H1 (cell line): ENCODE data around the gene MYF5. TPM values are rescaled to one million over a fixed set of nuclear protein-coding genes. Genes with fewer than 3 reads are reported as not detected.

Experiments
- ASH2L ChIP-seq: fragments of 200-600, 300-600 bp; sonication (generic); IDR thresholded peaks from one replicate; pipeline ENCODE4 v1.7.1; 2017; ENCODE audit warnings: low read length
- BRCA1 ChIP-seq: IDR thresholded peaks from 2 replicates; pipeline ENCODE4 v1.6.1; 2012; ENCODE audit warnings: low read depth, low read length, improper control_type of control experiment
- CBX8 ChIP-seq: fragments of 300-800, 300-1000 bp; sonication (generic); IDR thresholded peaks from 2 replicates; pipeline ENCODE4 v1.7.1; 2016; ENCODE audit warnings: low read depth, low read length, borderline replicate concordance
- HDAC6 ChIP-seq: IDR thresholded peaks from one replicate; pipeline ENCODE4 v1.7.1; 2012; ENCODE audit warnings: low read depth, mild to moderate bottlenecking, inconsistent platforms, low read length, moderate library complexity
- JUN ChIP-seq: IDR thresholded peaks from 2 replicates; pipeline ENCODE4 v1.6.1; 2011; ENCODE audit warnings: low read depth, mild to moderate bottlenecking, improper control_type of control experiment, low read length
- MAFK ChIP-seq: IDR thresholded peaks from 2 replicates; pipeline ENCODE4 v1.6.1; 2012; ENCODE audit warnings: low read depth, mild to moderate bottlenecking, improper control_type of control experiment, low read length
- RAD21 ChIP-seq, 2 experiments: IDR thresholded peaks in 1 of 2; conservative IDR thresholded peaks in 1 of 2; 2 replicates each; pipeline ENCODE4 v1.6.1; 2011; ENCODE audit warnings: low read depth in 2 of 2, low read length in 2 of 2, improper control_type of control experiment in 1 of 2, inconsistent platforms in 1 of 2, mild to moderate bottlenecking in 1 of 2, moderate library complexity in 1 of 2
- SP4 ChIP-seq: IDR thresholded peaks from 2 replicates; pipeline ENCODE4 v1.6.1; 2012; ENCODE audit warnings: low read length, inconsistent platforms
- ZNF274 ChIP-seq: IDR thresholded peaks from 2 replicates; pipeline ENCODE4 v1.7.0; 2012; ENCODE audit warnings: low read length, borderline replicate concordance; ENCODE audit errors: extremely low read depth
- polyA plus RNA-seq, 7 experiments: library from polyadenylated mRNA; depleted of rRNA in 3 of 7; stranded (reverse) in 5 of 7; unstranded in 2 of 7; fragments of >200 nt in 5 of 7; fragments of 200-250 nt in 2 of 7; gene quantifications; 1 replicate in 5 of 7; 2 replicates in 1 of 7; 4 replicates in 1 of 7; pipeline versions ENCODE4 v1.2.1 to v1.2.3, GENCODE V29; 2011 to 2013; ENCODE audit warnings: missing spikeins in 2 of 7, mixed read lengths in 2 of 7
- total RNA-seq: library from RNA; stranded (reverse); fragmentation: NEBNext Ultra II Directional; extraction: Animal tissue kit (Norgen Biotek cat#: 25700); gene quantifications from 2 replicates; pipeline ENCODE4 v1.2.1, GENCODE V29; 2021
- TF ChIP-seq, protein P1 (sequence below): fragments of 300-600 bp; sonication (generic); IDR thresholded peaks from 2 replicates; pipeline ENCODE4 v1.7.1; 2012; ENCODE audit warnings: low read length, moderate library complexity, mild to moderate bottlenecking, inconsistent platforms; ENCODE audit not compliant: insufficient replicate concordance

MYF5 gene
- total and polyA plus RNA-seq, 2 of the 8 experiments (the other 6 are each of a cell fraction or from before 2014, with no cell fraction given) = 0.09 TPM; not detected in 1

DNA sequence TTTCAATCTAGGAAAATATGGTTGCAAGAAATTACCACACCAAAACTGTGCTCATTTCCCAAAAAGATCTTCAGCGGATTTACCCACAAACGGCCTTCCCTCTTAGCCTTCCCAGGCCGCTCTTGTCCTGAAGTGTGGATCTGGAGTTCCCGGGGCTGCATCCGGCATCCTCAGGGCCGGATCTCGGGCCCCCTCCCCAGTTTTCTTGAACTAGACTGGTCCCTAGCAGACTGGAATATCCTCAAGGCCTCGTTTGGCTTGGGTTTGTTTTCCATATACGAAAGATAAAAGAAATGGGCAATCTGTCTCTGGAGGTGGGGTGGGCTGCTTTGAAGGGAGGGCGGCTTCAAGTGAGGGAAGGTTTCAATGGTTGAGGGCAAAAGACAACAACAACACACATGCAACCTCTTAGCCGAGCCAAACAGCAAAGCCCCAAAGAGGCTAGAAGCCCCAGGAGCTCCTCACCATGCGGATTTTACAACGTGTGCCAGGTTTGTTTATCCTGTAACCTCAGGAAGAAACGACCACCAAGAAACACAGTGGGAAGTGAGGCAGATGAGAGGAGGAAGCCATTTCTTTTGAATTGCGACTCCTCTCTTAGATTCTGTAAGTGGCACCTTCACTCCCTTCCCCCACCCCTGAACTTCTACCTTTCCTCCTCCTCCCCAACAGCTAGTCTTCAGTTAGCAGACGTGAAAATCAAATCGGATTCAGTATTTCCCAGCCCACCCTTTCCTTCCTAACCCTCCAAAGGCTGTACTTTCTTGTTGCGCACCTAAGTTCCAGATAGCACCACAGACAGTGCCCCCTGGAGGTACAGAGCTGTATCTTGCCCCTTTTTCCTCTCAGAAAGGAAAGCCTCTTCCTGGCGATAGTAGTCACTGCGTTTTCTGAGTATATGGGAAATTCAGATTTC lies 6.6 kb upstream of the MYF5 start (continued):
- TF ChIP-seq, protein P1, sequence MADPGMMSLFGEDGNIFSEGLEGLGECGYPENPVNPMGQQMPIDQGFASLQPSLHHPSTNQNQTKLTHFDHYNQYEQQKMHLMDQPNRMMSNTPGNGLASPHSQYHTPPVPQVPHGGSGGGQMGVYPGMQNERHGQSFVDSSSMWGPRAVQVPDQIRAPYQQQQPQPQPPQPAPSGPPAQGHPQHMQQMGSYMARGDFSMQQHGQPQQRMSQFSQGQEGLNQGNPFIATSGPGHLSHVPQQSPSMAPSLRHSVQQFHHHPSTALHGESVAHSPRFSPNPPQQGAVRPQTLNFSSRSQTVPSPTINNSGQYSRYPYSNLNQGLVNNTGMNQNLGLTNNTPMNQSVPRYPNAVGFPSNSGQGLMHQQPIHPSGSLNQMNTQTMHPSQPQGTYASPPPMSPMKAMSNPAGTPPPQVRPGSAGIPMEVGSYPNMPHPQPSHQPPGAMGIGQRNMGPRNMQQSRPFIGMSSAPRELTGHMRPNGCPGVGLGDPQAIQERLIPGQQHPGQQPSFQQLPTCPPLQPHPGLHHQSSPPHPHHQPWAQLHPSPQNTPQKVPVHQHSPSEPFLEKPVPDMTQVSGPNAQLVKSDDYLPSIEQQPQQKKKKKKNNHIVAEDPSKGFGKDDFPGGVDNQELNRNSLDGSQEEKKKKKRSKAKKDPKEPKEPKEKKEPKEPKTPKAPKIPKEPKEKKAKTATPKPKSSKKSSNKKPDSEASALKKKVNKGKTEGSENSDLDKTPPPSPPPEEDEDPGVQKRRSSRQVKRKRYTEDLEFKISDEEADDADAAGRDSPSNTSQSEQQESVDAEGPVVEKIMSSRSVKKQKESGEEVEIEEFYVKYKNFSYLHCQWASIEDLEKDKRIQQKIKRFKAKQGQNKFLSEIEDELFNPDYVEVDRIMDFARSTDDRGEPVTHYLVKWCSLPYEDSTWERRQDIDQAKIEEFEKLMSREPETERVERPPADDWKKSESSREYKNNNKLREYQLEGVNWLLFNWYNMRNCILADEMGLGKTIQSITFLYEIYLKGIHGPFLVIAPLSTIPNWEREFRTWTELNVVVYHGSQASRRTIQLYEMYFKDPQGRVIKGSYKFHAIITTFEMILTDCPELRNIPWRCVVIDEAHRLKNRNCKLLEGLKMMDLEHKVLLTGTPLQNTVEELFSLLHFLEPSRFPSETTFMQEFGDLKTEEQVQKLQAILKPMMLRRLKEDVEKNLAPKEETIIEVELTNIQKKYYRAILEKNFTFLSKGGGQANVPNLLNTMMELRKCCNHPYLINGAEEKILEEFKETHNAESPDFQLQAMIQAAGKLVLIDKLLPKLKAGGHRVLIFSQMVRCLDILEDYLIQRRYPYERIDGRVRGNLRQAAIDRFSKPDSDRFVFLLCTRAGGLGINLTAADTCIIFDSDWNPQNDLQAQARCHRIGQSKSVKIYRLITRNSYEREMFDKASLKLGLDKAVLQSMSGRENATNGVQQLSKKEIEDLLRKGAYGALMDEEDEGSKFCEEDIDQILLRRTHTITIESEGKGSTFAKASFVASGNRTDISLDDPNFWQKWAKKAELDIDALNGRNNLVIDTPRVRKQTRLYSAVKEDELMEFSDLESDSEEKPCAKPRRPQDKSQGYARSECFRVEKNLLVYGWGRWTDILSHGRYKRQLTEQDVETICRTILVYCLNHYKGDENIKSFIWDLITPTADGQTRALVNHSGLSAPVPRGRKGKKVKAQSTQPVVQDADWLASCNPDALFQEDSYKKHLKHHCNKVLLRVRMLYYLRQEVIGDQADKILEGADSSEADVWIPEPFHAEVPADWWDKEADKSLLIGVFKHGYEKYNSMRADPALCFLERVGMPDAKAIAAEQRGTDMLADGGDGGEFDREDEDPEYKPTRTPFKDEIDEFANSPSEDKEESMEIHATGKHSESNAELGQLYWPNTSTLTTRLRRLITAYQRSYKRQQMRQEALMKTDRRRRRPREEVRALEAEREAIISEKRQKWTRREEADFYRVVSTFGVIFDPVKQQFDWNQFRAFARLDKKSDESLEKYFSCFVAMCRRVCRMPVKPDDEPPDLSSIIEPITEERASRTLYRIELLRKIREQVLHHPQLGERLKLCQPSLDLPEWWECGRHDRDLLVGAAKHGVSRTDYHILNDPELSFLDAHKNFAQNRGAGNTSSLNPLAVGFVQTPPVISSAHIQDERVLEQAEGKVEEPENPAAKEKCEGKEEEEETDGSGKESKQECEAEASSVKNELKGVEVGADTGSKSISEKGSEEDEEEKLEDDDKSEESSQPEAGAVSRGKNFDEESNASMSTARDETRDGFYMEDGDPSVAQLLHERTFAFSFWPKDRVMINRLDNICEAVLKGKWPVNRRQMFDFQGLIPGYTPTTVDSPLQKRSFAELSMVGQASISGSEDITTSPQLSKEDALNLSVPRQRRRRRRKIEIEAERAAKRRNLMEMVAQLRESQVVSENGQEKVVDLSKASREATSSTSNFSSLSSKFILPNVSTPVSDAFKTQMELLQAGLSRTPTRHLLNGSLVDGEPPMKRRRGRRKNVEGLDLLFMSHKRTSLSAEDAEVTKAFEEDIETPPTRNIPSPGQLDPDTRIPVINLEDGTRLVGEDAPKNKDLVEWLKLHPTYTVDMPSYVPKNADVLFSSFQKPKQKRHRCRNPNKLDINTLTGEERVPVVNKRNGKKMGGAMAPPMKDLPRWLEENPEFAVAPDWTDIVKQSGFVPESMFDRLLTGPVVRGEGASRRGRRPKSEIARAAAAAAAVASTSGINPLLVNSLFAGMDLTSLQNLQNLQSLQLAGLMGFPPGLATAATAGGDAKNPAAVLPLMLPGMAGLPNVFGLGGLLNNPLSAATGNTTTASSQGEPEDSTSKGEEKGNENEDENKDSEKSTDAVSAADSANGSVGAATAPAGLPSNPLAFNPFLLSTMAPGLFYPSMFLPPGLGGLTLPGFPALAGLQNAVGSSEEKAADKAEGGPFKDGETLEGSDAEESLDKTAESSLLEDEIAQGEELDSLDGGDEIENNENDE = peak; percentile 26
- no peak for TF ChIP-seq BRCA1
- no peak for TF ChIP-seq ZNF274
- no peak for TF ChIP-seq CBX8
- TF ChIP-seq ASH2L = peak; percentile 75
- no peak for TF ChIP-seq JUN
- TF ChIP-seq MAFK = no peak
- TF ChIP-seq RAD21 (IDR thresholded peaks at IDR 0.05 in 1 of 2, conservative IDR thresholded peaks at IDR 0.05 in 1 of 2; ENCODE audit: low read depth in 2 of 2, low read length in 2 of 2) = peak; percentile 60 to 73
- no peak for TF ChIP-seq HDAC6
- TF ChIP-seq SP4 = 0 out of 2 replicates have a peak, but pooled peaks have one; percentile 29
